HCT116 (cell line): Measurements from ENCODE around the gene WWP2.

ENCODE experiments used
- EZH2phosphoT487 ChIP-seq: fragments of 200-600 bp; IDR thresholded peaks from 2 replicates; pipeline ENCODE4 v1.6.1; 2018; ENCODE audit warnings: antibody characterized with exemption, borderline replicate concordance
- FOSL1 ChIP-seq: IDR thresholded peaks from 2 replicates; pipeline ENCODE4 v1.6.1; 2012; ENCODE audit warnings: low read depth
- TF ChIP-seq, protein P1 (sequence below), 3 experiments: fragments of 200-600 bp in 1 of 3; sonication (generic) in 1 of 3; IDR thresholded peaks in 2 of 3; conservative IDR thresholded peaks in 1 of 3; 2 replicates each; pipeline ENCODE4 v1.5.1; 2012 to 2017; ENCODE audit warnings: low read depth in 2 of 3, low read length in 2 of 3, antibody characterized with exemption in 1 of 3, borderline replicate concordance in 1 of 3, control low read depth in 1 of 3, mild to moderate bottlenecking in 1 of 3, mixed read lengths in 1 of 3, mixed run types in 1 of 3, moderate library complexity in 1 of 3; ENCODE audit not compliant: insufficient read depth in 1 of 3

GRCh38 chr16:69839798-69840409 lies 77.8 kb downstream of the WWP2 start:
- TF ChIP-seq, protein P1, sequence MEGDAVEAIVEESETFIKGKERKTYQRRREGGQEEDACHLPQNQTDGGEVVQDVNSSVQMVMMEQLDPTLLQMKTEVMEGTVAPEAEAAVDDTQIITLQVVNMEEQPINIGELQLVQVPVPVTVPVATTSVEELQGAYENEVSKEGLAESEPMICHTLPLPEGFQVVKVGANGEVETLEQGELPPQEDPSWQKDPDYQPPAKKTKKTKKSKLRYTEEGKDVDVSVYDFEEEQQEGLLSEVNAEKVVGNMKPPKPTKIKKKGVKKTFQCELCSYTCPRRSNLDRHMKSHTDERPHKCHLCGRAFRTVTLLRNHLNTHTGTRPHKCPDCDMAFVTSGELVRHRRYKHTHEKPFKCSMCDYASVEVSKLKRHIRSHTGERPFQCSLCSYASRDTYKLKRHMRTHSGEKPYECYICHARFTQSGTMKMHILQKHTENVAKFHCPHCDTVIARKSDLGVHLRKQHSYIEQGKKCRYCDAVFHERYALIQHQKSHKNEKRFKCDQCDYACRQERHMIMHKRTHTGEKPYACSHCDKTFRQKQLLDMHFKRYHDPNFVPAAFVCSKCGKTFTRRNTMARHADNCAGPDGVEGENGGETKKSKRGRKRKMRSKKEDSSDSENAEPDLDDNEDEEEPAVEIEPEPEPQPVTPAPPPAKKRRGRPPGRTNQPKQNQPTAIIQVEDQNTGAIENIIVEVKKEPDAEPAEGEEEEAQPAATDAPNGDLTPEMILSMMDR (IDR thresholded peaks at IDR 0.05 in 2 of 3, conservative IDR thresholded peaks at IDR 0.05 in 1 of 3; ENCODE audit: borderline replicate concordance in 1 of 3, insufficient read depth in 1 of 3, low read depth in 2 of 3, low read length in 2 of 3) = no peak
- no peak for TF ChIP-seq FOSL1
- TF ChIP-seq EZH2phosphoT487 = no peak
